ENCODE results near the gene AGPAT3.
A peak's percentile ranks its signal among the peaks of the same experiment; 100 is the strongest.

AGPAT3 gene

DNA sequence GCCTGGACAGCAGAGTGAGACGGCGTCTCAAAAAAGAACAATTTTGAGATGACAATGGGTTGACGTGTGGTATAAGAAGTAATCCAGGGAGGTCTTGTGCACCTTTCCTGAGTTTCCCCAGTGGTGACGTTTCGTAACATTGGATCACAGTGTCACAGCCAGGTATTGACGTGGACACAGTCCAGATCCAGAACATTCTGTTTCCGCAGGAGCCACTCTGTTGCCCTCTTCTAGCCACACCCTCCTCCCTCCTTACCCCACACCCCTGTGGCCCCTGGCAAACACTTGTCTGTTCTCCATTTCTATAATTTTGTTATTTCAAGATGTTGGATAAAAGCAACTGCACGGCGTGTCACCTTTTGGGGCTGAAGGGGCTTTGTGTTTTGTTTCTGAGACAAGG, 140.6 kb downstream of the AGPAT3 start:
- DNase-seq, result no peak

DNA sequence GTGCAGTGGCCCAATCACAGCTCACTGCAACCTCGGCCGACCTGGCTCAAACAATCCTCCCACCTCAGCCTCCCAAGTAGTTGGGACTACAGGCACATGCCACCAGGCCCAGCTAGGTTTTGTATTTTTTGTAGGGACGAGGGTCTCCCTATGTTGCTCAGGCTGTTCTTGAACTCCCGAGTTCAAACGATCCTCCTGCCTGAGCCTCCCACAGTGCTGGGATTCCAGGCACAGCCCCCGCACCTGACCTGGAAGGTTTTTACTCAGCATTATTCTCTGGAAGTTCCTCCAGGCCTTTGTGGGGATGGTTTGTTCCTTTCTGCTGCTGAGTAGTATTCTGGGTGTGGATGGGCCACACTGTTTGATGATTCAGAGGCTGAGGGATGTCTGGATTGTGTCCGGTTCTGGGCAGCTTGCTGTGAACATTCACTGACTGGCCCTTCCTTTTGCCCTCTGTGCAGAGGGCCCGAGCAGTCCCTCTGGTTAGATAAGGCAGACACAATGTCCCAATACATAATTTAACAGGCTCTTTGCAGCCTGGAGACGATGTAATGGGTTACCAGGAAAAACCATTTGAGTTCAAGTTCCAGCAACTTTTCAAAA, 141.1 kb downstream of the AGPAT3 start:
- DNase-seq, result no peak

DNA sequence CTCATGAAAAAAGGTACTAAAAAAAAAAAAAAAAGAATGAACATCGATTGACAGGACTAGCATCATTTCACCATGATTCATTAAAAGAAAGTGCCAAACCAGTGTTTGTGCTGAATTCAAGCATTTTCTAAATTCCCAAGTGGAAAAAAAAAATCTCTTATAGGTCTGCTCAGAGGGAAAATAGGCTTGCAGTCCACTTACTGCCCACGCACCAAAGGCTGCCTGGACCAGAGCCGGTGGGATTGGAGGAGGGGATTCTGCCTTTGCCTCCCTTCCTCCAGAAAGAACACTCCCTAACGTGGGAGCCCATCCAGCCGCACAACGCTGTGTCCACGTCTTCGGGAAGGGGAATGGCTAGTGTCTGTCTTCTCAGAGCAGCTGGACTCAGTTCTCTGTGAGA, 141.6 kb downstream of the AGPAT3 start:
- no peak for DNase-seq

DNA sequence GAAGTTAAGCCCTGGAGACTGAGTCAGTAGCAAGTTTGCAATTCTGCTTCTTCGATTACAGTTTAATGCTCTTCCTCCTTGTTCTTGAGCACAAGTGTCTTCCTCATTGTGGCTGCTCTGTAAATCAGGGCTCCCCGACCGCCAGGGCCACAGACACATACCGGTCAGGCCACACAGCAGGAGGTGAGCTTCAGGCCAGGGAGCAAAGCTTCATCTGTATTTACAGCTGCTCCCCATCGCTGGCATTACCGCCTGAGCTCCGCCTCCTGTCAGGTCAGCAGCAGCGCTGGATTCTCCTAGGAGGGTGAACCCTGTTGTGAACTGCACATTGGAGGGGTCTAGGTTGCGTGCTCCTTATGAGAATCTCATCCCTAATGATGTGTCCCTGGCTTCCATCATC, 145.4 kb downstream of the AGPAT3 start:
- no peak for DNase-seq

DNA sequence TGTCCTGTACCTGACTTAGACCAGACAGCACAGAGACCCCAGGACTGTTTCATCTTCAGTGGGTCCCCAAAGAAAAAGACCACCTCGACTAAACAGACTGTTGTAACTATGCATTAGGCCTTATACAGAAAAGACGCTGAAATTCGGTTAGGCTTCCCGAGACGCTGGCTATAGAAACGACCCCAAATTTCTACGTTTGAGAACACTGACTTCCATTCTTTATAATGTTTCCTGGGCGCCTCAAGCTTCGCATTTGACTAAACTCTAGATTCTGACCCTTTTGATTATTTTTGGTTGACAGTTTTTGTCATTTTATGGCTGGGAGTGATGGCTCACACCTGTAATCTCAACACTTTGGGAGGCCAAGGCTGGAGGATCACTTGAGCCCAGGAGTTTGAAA, 146.1 kb downstream of the AGPAT3 start:
- no peak for DNase-seq

DNA sequence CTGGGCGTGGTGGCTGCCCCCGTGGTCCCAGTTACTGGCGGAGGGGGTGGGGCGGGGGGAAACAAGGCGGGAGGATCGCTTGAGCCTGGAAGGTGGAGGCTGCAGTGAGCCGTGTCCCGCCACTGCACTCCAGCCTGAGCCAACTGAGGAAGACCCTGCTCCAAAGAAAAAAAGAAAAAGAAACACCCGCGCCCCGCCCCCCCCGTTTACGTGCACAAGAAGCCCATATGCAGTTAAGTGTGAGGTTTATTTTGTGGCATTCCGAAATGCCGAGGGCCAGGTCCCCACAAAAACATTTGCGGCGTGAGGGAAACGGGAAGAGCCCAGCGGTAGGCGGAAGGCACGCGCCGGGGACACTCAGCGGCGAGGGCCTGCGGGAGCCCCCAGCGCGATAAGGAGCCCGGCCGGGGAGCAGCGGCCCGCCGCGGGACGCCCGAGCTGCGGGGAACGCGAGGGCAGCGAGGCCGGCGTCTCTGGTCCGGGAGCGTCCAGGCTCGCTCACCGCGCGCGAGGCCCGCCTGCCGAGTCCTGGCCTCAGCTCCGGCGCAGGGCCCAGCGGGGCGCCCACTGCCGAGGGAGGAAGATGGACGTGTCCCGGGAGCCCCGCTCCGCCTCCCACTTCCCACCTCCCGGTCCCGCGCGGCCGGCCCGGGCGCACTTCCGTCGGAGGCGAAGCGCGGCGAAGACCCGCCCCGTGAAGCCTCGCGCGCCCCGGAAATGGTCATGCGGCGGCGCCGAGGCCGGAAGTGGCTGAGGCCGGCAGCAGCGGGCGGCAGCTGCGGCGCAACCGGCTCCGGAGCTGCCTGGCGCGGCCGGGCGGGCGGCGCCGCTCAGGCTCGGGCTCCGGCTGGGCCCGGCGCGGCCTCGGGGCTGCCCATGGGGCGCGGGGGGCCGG, 146.8 kb downstream of the AGPAT3 start, which contains the start of gene TRAPPC10:
TSS of gene TRAPPC10 (plus strand) at position 731 of the 895 bp plus-strand sequence. CDS start 185 bp downstream, outside the sequence.
- peak; percentile 91 for DNase-seq

DNA sequence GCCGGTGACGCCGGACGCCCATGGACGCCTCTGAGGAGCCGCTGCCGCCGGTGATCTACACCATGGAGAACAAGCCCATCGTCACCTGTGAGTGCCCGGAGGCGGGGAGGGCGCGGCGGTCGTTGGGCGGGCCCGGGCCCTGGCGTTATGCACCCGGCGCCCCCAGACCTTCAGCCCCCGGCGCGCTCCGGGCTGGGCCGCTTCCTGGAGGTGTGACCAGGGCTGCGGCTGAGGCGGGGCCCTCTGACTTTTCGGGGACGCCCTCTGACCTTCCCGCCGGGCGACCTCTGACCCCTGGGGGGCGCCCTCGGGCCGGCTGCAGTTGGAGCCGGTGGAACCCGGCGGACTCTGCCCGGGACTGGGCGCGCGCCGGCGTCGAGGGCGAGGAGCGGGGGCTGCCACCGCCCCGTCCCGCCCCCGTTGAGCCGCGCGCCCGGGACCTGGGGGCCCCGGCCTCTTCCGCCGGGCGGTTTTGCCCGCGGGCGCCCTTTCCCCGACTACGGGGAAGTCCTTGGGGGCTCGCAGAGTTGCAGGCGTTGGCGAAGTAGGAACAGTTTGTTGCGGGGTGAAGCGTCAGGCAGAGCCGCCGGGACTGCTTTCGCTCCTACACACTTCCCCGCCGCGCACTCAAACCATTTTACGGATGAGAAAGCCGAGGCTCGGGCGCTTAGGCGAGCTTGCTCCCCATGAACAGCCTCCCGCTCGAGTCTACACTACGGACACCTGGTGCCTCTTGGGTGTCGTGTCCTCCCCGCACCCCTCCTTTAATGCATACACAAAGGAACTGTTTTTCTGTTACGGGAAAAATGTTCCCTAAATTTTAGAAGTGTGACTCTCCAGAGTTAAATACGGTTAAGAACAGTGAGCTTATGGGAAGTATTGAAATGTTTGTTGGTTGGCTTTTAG, 147.7 kb downstream of the AGPAT3 start:
- peak; percentile 95 for DNase-seq

DNA sequence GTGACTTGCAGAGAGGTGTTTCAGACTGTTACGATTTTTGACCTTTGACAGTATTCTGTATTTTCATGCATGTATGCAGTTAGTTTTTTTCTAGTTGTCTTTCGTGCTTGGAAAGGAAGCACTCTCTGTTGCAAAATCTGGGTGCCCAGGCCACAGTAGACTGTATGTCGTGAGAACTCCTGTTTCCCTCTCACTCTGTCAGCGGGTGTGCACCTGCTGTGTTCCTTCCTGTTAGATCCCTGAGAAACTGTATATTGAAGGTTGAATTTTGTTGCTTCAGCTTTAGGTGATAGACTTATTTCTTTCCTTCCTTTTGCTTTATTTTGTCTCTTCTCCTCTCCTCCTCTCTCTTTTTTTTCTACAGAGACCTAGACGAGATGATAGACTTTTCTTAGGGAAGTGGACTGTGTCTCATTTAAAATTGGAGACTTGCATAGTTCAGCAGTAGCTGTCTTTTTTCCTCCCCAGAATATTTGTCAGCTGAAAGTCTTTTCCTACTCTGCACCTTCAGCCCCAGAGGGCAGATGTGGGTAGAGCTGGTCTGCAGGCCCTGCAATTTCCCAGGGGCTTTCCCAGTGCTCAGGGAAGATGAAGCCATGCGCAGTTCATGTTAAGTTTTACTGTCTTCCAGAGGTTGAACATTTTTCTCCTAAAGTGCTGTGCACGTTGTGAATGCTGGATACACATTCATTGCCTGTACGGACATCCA, 148.5 kb downstream of the AGPAT3 start:
- DNase-seq, result no peak

DNA sequence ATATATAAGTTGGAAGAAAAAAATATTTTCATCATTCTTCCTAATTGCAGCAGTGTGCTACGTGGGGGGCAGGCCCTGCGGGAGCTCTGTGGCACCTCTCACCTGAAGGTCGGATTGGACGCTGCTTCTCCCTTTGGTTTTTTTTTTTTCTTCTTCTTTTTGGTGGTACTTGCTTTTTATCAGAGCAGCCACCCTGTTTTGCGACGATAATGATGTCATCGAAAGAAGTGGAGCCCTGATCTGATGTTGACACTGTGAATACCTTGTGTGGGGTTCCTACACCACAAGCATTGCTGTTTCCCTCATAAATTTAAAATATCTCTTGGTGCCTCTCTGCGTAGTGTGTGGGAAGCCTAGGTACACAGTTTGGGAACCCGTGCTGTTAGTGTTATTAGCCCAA, 152.6 kb downstream of the AGPAT3 start:
- no peak for DNase-seq

DNA sequence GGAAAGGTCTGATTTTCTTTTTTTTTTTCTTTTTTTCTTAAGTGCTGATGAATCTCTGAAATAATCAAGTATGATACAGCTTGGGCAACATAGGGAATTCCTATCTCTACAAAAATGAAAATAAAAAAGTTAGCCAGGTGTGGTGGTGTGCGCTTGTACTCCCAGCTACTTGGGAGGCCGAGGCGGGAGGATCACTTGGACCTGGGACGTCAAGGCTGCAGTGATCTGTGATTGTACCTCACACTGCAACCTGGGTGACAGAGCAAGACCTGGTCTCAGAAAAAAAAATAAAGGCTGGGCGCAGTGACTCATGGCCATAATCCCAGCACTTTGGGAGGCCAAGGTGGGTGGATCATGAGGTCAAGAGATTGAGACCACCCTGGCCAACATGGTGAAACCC, 153.1 kb downstream of the AGPAT3 start:
- DNase-seq, result no peak

DNA sequence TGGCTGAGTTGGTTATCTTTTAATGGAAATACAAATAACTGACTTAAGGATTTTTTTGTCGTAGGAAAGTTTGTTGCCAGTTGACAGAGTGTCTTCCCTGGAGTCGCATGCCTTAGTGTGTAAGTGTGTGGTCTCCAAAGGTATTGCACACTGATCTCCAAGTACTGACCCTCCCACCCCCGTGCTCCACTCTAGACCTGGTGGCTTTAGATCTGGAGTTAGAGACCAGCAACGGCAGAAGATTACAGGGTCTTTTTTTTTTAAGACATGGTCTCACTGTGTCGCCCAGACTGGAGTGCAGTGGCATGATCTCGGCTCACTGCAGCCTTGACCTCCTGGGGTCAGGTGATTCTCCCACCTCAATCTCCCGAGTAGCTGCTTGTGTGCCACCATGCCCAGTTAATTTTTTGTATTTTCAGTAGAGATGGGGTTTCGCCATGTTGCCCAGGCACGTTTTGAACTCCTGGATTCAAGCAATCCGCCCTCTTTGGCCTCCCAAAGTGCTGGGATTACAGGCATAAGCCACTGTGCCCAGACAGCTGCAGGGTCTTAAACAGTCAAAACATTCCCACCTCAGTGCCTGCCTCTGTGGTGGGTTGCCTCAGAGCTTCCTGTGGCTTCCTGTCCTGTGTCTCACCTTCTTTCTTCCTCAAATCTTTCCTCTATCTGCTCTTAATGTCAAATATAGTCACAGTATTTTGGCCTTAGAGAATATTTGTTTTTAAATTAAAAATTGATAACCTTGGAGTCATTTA, 154.0 kb downstream of the AGPAT3 start:
- peak; percentile 56 for DNase-seq

DNA sequence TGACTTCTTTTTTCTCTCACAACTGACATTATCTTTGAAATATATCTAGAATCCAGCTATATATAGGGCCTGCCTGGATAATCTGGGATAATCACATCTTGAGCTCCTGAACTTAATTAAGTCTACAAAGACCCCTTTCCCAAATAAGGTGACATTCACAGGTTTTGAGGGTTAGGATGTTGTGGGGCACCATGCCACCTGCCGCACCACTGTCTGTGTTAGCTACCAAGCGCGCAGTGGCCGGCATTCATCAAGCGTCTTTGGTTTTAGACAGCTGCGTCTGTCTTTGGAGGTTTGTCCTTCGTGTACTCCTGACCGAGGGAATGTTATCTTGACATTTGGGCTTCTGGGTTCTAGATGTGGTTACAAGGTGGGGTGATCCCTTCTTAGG, 154.5 kb downstream of the AGPAT3 start:
- peak; percentile 46 for DNase-seq

DNA sequence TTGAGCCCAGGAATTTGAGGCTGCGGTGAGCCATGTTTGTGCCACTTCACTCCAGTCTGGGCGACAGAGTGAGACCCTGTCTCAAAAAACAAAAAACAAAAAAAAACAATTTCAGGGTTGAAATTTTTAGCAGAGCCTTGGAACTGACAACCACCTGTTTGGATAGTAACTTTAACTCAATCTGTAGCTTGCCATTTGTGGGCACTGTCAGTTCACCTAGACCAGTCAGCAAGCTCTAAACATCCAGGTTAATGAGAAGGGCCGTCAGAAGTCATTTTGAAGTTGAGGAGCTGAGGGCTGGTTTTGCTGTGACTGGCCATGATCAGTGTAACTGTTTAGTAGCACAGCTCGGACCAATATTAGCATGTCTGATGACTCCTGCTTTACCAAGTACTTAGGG, 155.5 kb downstream of the AGPAT3 start:
- peak; percentile 7 for DNase-seq

DNA sequence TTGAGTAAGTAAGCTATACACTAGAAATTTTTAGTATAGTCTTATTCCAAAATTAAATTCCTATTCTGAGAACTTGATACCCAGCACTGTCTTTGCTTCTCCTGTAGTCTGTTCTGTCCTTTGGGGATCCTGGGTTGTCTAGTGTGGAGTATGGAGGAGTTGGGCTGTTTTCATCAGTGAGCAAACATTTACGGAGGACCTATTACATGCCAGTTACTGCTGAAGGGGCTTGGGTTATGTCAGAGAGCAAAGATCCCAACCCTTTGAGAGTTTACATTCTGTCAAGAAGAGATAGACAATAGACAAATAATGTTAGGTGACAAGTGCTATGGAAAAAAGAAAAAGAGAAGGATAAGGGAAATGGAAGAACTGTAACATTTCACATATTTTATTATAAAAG, 156.0 kb downstream of the AGPAT3 start:
- no peak for DNase-seq

DNA sequence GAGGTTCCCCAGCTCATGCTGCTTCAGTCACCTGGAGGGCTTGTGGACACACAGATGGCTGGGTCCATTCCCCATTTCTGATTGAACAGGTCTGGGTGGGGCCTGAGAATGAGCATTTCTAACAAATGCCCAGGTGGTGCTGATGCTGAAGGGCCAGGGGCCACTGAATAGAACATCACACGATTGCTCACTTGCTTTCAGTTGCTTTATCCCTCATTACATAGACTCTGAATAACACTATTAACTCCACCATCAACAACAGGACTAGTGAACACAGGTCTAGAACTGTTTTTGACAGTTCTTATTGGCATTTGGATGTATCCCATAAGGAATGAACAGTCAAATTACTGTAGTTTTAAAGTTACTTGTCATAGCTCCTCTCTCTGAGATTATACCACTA, 159.2 kb downstream of the AGPAT3 start:
- DNase-seq, result peak; percentile 44

DNA sequence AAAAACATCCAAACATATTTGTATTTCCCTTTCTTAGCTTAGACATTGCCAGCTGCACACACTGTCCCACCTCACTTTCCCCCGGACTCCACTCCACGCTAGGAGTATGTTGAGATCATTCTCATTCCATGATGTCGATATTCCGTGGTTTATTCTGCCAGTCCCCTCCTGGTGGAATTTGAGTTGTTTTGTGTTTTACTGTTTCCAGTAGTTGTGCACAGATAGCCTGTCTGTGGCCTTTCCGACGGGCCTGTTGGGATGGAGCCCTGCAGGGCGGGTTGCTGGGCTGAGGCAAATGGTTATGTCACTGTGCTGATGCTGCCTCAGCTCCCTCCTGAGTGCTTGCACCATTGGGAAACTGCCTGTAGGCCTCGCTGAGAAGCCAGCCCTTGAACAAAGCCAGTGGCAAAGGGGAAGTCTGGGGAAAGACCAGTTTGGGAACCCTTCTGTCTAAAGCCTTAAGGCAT, 159.9 kb downstream of the AGPAT3 start:
- DNase-seq, result peak; percentile 46

DNA sequence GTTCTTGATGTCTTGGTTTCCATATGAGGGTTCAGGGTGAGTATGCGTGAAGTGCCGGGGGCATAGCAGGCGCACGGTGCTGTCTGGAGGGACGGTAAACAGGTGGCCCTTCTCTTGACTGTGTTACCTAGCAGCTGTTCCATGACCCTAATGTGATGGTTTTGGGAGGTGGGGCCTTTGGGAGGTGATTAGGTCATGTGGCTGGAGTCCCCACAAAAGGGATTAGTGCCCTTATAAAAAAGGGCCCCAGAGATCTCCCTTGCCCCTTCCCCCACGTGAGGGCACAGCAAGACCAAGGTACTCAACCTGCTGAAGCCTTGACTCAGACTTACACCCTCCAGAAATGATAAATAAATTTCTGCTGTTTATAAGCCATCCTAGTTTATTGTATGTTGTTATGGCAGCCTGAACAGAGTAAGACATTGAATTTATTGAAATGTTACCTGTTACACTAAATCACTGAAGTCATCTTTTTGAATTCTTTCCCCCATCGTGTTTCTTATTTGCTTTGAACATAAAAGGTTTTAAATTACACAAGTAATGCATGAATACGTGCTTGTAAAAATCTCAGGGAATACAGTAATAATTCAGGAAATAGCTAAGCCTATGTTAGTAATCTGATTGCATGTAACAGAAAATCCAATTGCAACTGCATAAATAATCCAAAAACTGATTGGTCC, 162.7 kb downstream of the AGPAT3 start:
- DNase-seq, result no peak

DNA sequence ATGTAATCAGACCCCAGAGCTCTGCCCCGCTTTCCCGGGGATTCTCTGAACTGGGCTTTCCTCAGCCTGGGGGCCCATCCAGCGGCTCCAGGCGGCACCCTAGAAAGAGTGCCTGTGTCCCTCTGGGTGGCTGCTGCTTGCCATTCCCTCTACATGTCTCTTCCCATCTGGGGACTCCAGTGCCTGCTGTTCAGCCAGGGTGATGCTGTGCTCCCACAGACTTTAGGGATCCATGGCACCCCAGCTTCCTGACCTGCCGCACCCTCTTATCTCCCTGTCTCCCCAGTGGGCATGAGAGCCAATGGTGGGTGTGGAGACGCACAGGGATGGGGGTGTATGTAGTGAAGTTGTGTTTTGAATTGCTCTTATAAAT, 163.2 kb downstream of the AGPAT3 start:
- DNase-seq, result no peak

DNA sequence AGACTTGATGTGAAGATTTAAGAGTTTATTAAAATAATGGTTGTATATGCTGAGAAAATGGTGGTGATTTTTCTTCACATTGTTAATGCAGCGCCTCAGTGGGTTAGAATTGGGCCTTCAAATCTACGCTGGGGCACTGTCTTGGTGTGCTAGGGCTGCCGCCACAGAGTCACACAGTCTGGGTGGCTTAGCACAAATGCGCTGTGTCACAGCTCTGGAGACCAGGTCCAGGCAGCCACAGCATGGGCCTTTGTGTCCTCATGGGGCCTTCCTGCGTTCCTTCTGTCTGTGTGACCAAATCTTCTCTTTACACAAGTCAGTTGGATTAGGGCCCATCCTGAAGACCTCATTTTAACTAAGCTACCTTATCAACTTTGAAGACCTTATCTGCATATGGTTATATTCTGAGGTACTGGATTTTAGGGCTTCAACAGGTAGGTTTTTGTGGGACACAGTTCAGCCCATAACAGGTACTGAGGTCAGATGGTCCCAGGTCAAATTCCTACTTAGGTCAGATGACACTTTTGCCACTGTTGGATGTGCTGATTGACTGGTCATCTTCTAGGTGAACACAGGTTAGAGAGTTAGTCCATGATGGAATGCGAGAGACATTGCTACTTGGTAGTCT, 164.6 kb downstream of the AGPAT3 start:
- peak; percentile 32 for DNase-seq

DNA sequence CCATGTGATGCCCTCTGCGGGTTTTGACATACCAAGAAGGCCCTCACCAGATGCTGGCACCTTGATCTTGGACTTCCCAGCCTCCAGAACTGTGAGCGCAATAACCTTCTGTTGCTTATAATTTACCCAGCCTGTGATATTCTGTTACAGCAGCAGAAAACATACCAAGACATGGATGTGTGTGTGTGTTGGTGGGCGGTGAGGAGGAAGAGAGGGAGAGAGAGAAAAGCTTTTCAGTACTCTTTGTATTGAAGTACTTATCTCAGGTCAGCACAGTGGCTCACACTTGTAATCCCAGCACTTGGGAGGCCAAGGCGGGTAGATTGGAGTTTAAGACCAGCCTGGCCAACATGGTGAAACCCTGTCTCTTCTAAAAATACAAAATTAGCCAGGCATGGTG, 170.2 kb downstream of the AGPAT3 start:
- no peak for DNase-seq

Data from activated CD8-positive, alpha-beta memory T cell treated with anti-CD3 and anti-CD28 coated beads, Interleukin-2, amount 50 U/mL, for 48 hours (primary cell).